ENCODE measurements around the gene HACD4. TPM values are rescaled to one million over a fixed set of nuclear protein-coding genes. Genes with fewer than 3 reads are reported as not detected.

The HACD4 gene
- total RNA-seq, 1 experiment from 2014 or later: 1.2 TPM

DNA sequence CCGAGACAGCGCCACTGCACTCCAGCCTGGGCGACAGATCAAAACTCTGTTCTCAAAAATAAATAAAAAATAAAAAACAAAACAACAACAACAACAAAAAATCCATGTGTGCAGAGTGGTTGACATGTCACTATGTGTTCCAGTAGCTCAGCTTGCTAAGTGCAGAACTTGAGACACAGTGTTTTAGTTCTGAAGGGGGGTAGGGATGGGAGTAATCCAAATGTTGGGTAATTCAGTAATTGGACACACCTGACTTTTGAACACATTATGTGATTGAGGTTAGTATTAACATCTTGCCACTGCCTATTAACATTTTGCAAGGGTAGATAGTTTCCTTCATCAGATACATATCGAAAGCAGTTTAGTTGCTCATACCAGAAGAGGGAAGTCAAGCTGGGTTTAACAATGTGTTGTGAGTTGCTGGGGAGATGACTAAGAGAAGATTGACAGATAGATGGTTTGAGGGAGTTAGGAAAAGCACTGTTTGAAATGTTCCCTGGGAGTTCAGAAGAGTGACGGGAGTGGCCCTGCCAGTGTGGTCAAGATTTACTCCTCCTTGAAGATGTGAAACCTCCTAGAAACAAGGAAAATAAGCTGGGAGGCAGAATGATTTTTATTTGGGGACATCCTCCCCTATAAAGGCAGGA, 928 bp downstream of the HACD4 start (continued):
- TF ChIP-seq, protein P1, sequence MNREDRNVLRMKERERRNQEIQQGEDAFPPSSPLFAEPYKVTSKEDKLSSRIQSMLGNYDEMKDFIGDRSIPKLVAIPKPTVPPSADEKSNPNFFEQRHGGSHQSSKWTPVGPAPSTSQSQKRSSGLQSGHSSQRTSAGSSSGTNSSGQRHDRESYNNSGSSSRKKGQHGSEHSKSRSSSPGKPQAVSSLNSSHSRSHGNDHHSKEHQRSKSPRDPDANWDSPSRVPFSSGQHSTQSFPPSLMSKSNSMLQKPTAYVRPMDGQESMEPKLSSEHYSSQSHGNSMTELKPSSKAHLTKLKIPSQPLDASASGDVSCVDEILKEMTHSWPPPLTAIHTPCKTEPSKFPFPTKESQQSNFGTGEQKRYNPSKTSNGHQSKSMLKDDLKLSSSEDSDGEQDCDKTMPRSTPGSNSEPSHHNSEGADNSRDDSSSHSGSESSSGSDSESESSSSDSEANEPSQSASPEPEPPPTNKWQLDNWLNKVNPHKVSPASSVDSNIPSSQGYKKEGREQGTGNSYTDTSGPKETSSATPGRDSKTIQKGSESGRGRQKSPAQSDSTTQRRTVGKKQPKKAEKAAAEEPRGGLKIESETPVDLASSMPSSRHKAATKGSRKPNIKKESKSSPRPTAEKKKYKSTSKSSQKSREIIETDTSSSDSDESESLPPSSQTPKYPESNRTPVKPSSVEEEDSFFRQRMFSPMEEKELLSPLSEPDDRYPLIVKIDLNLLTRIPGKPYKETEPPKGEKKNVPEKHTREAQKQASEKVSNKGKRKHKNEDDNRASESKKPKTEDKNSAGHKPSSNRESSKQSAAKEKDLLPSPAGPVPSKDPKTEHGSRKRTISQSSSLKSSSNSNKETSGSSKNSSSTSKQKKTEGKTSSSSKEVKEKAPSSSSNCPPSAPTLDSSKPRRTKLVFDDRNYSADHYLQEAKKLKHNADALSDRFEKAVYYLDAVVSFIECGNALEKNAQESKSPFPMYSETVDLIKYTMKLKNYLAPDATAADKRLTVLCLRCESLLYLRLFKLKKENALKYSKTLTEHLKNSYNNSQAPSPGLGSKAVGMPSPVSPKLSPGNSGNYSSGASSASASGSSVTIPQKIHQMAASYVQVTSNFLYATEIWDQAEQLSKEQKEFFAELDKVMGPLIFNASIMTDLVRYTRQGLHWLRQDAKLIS (CRISPR knock-in tag; IDR thresholded peaks at IDR 0.05; ENCODE audit: borderline replicate concordance): no peak
- TF ChIP-seq CREM (CRISPR knock-in tag; IDR thresholded peaks at IDR 0.05) (no peak), NR2C2 (CRISPR knock-in tag; IDR thresholded peaks at IDR 0.05) (no peak), ZNF671 (CRISPR knock-in tag; IDR thresholded peaks at IDR 0.05) (no peak), ESRRA (CRISPR knock-in tag; IDR thresholded peaks at IDR 0.05; ENCODE audit: borderline replicate concordance) (no peak)
- TF ChIP-seq, protein P2, sequence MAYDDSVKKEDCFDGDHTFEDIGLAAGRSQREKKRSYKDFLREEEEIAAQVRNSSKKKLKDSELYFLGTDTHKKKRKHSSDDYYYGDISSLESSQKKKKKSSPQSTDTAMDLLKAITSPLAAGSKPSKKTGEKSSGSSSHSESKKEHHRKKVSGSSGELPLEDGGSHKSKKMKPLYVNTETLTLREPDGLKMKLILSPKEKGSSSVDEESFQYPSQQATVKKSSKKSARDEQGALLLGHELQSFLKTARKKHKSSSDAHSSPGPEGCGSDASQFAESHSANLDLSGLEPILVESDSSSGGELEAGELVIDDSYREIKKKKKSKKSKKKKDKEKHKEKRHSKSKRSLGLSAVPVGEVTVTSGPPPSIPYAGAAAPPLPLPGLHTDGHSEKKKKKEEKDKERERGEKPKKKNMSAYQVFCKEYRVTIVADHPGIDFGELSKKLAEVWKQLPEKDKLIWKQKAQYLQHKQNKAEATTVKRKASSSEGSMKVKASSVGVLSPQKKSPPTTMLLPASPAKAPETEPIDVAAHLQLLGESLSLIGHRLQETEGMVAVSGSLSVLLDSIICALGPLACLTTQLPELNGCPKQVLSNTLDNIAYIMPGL (CRISPR knock-in tag; IDR thresholded peaks at IDR 0.05): no peak
- TF ChIP-seq, protein P3, sequence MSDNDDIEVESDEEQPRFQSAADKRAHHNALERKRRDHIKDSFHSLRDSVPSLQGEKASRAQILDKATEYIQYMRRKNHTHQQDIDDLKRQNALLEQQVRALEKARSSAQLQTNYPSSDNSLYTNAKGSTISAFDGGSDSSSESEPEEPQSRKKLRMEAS (CRISPR knock-in tag; IDR thresholded peaks at IDR 0.05): no peak

DNA sequence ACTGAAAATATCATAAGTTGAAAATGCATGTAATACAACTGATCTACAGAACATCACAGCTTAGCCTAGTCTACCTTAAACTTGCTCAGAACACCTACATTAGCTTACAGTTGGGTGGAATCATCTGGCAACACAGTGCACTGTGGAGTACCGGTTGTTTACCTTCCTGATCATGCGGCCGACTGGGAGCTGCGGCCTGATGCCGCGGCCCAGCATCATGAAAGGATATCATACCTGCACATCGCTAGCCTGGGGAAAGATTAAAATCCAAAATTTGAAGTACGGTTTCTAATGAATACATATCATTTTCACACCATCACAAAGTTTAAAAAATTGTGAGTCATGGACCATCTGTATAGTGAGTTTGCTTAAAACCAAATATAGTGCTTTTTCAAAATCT, 1.8 kb downstream of the HACD4 start:
- Mint-ChIP-seq H3K4me1 (no peaks in the 10 kb centered on the region), H3K4me3 (no peak overlapping the region), H3K36me3 (no peaks in the 10 kb centered on the region), H3K27ac (no peak overlapping the region), H3K27me3 (ENCODE audit: low read depth) (peaks cover 13% of the 10 kb centered on the region), H3K9me3 (no peaks in the 10 kb centered on the region)
- POLR2A ChIA-PET: no interaction called here
- ATAC-seq (no peak), DNase-seq (ENCODE audit: low spot score) (no peak)
- TF ChIP-seq TEAD4 (CRISPR knock-in tag; IDR thresholded peaks at IDR 0.05) (no peak), EMX1 (CRISPR knock-in tag; IDR thresholded peaks at IDR 0.05) (no peak), ZNF317 (CRISPR knock-in tag; IDR thresholded peaks at IDR 0.05; ENCODE audit: borderline replicate concordance, low read depth) (no peak), NR2C2 (CRISPR knock-in tag; IDR thresholded peaks at IDR 0.05) (no peak), TCF7 (CRISPR knock-in tag; IDR thresholded peaks at IDR 0.05; ENCODE audit: low read depth) (no peak), GTF2I (CRISPR knock-in tag; conservative IDR thresholded peaks at IDR 0.05) (no peak), RELA (CRISPR knock-in tag; IDR thresholded peaks at IDR 0.05; ENCODE audit: borderline replicate concordance) (no peak), RORB (CRISPR knock-in tag; IDR thresholded peaks at IDR 0.05) (no peak), ZNF219 (CRISPR knock-in tag; IDR thresholded peaks at IDR 0.05; ENCODE audit: borderline replicate concordance) (no peak), FOXK1 (CRISPR knock-in tag; IDR thresholded peaks at IDR 0.05) (no peak), MXD4 (CRISPR knock-in tag; IDR thresholded peaks at IDR 0.05; ENCODE audit: borderline replicate concordance) (no peak), JAZF1 (CRISPR knock-in tag; IDR thresholded peaks at IDR 0.05) (no peak), ZNF416 (CRISPR knock-in tag; IDR thresholded peaks at IDR 0.05) (no peak)
- TF ChIP-seq, protein P1 (CRISPR knock-in tag; IDR thresholded peaks at IDR 0.05; ENCODE audit: borderline replicate concordance): no peak
- CTCF ChIA-PET: no interaction called here

Measured in WTC11 (cell line).